Endothelial cell of umbilical vein (primary cell): ENCODE measurements around the gene CACHD1. TPM values are rescaled to one million over a fixed set of nuclear protein-coding genes. Genes with fewer than 3 reads are reported as not detected.

Experiments
- BruUV-seq: library from RNA; stranded (reverse); fragments of 400-500 nt; replicated peaks from 2 replicates; lab custom pipeline; 2021; lab: Mats Ljungman, UMichigan
- CTCF ChIA-PET: fragments of 300-600, 350-600 bp; sonication (Branson Sonifier 250); formaldehyde crosslinking; loops from one replicate; lab custom pipeline; 2021; ENCODE audit warnings: antibody characterized with exemption, inconsistent platforms; lab: Charles Lee
- POLR2A ChIA-PET: fragments of 300-600, 350-600 bp; sonication (Branson Sonifier 250); formaldehyde crosslinking; loops from one replicate; lab custom pipeline; 2021; ENCODE audit warnings: antibody characterized with exemption, inconsistent platforms; lab: Charles Lee
- DNase-seq: peaks from one replicate; pipeline ENCODE4 v3.0.0-alpha.2; 2011; ENCODE audit warnings: low read depth, low spot score
- FAIRE-seq: peaks from 2 replicates; lab custom pipeline; 2011; peaks lifted over from hg19 to GRCh38; lab: Jason Lieb, UNC
- H2AFZ ChIP-seq: 2 replicates; pipeline ENCODE4 v1.6.0; 2012; ENCODE audit warnings: low read depth, low read length, control low read depth, inconsistent platforms
- H3K27ac ChIP-seq: 2 replicates; pipeline ENCODE4 v1.5.1; 2011; ENCODE audit warnings: low read depth, mild to moderate bottlenecking, control low read depth, low read length, moderate library complexity; ENCODE audit not compliant: insufficient read depth
- H3K27me3 ChIP-seq, 2 experiments: 2 replicates each; pipeline versions ENCODE4 v1.6.0 to v1.6.1; 2011; ENCODE audit warnings: low read length in 2 of 2, mixed read lengths in 1 of 2; ENCODE audit not compliant: control insufficient read depth in 2 of 2, insufficient read depth in 2 of 2
- H3K36me3 ChIP-seq, 2 experiments: 2 replicates in 1 of 2; 3 replicates in 1 of 2; pipeline ENCODE4 v1.5.1; 2011; ENCODE audit warnings: low read length in 2 of 2, mild to moderate bottlenecking in 1 of 2, moderate library complexity in 1 of 2; ENCODE audit not compliant: control insufficient read depth in 2 of 2, insufficient read depth in 2 of 2; ENCODE audit errors: extremely low read depth in 1 of 2
- H3K4me1 ChIP-seq: 3 replicates; pipeline ENCODE4 v1.5.1; 2011; ENCODE audit warnings: mild to moderate bottlenecking, low read length; ENCODE audit not compliant: control insufficient read depth, insufficient read depth; ENCODE audit errors: extremely low read depth
- H3K4me2 ChIP-seq: 2 replicates; pipeline ENCODE4 v1.6.1; 2011; ENCODE audit warnings: low read length, control low read depth, mixed read lengths; ENCODE audit not compliant: insufficient read depth
- H3K4me3 ChIP-seq, 3 experiments: fragments of 200-600 bp in 1 of 3; sonication (generic), shearing (Covaris generic) in 1 of 3; replicated peaks in 1 of 3; 2 replicates each; pipeline ENCODE4 v1.5.1; 2011 to 2016; ENCODE audit warnings: control low read depth in 3 of 3, low read length in 3 of 3, mild to moderate bottlenecking in 2 of 3, inconsistent platforms in 1 of 3, low read depth in 1 of 3, moderate library complexity in 1 of 3; ENCODE audit not compliant: insufficient read depth in 1 of 3
- H3K79me2 ChIP-seq: 2 replicates; pipeline ENCODE4 v1.6.0; 2012; ENCODE audit warnings: low read length, inconsistent platforms; ENCODE audit not compliant: control insufficient read depth, insufficient read depth
- H3K9ac ChIP-seq: replicated peaks from 2 replicates; pipeline ENCODE3; 2011; ENCODE audit warnings: low read length, control low read depth; ENCODE audit not compliant: insufficient read depth; ENCODE audit errors: extremely low read depth
- H3K9me1 ChIP-seq: replicated peaks from 3 replicates; pipeline ENCODE4 v1.6.0; 2011; ENCODE audit warnings: mild to moderate bottlenecking, low read length; ENCODE audit not compliant: control insufficient read depth, insufficient read depth; ENCODE audit errors: extremely low read depth
- H3K9me3 ChIP-seq: replicated peaks from 2 replicates; pipeline ENCODE4 v1.5.1; 2012; ENCODE audit warnings: low read length, inconsistent platforms; ENCODE audit not compliant: control insufficient read depth, insufficient read depth
- H4K20me1 ChIP-seq: replicated peaks from 2 replicates; pipeline ENCODE3; 2011; ENCODE audit warnings: mild to moderate bottlenecking, low read length; ENCODE audit not compliant: control insufficient read depth, insufficient read depth; ENCODE audit errors: extremely low read depth
- CTCF ChIP-seq, 2 donors: IDR thresholded peaks; 1 replicate in 1 of 2; 2 replicates in 1 of 2; pipeline ENCODE4 v1.5.1; 2011; ENCODE audit warnings: low read length in 2 of 2, mild to moderate bottlenecking in 2 of 2, moderate library complexity in 2 of 2, control low read depth in 1 of 2, inconsistent platforms in 1 of 2, low read depth in 1 of 2; ENCODE audit not compliant: insufficient read depth in 1 of 2; ENCODE audit errors: extremely low read depth in 1 of 2
- EZH2 ChIP-seq: IDR thresholded peaks from 2 replicates; pipeline ENCODE4 v1.6.1; 2012; ENCODE audit warnings: borderline replicate concordance, low read depth, mild to moderate bottlenecking, moderate library complexity, low read length, inconsistent platforms; ENCODE audit not compliant: severe bottlenecking
- FOS ChIP-seq: IDR thresholded peaks from 2 replicates; pipeline ENCODE4 v1.6.1; 2011; ENCODE audit warnings: mild to moderate bottlenecking, low read length, moderate library complexity, borderline replicate concordance; ENCODE audit not compliant: insufficient read depth
- GATA2 ChIP-seq: IDR thresholded peaks from 2 replicates; pipeline ENCODE4 v1.7.0; 2011; ENCODE audit warnings: low read depth, mild to moderate bottlenecking, moderate library complexity, mixed read lengths, low read length; ENCODE audit not compliant: insufficient read length, insufficient read depth
- JUN ChIP-seq: IDR thresholded peaks from 2 replicates; pipeline ENCODE4 v1.6.1; 2011; ENCODE audit warnings: borderline replicate concordance, low read depth; ENCODE audit not compliant: insufficient read length, insufficient read depth
- MAX ChIP-seq: IDR thresholded peaks from 2 replicates; pipeline ENCODE4 v1.6.1; 2011; ENCODE audit not compliant: insufficient read depth, insufficient read length
- MYC ChIP-seq: IDR thresholded peaks from one replicate; pipeline ENCODE4 v1.6.1; 2011; ENCODE audit warnings: mild to moderate bottlenecking, low read depth, low read length
- POLR2A ChIP-seq: IDR thresholded peaks from 2 replicates; pipeline ENCODE4 v1.6.1; 2012; ENCODE audit warnings: low read depth, mild to moderate bottlenecking, control low read depth, low read length
- POLR2AphosphoS5 ChIP-seq: IDR thresholded peaks from 2 replicates; pipeline ENCODE4 v1.6.1; 2012; ENCODE audit warnings: low read depth, mild to moderate bottlenecking, control low read depth, low read length, moderate library complexity; ENCODE audit not compliant: insufficient read depth
- dilution Hi-C: fragments of 300-500 bp; cut with MboI; formaldehyde crosslinking; loops from one replicate; pipeline ENCODE4 v1.15.0; 2019; ENCODE audit warnings: low sequenced_read_pairs; ENCODE audit not compliant: extremely low pct_ligation_motif_present
- intact Hi-C: fragments of 100-400 bp; cut with micrococcal nuclease; formaldehyde crosslinking; loops from one replicate; pipeline ENCODE4 v1.10.0; 2022
- polyA plus RNA-seq, 4 experiments: library from polyadenylated mRNA; depleted of rRNA in 3 of 4; stranded (reverse) in 3 of 4; unstranded in 1 of 4; fragments of >200 nt; gene quantifications; 2 replicates each; pipeline versions ENCODE4 v1.2.1 to v1.2.3, GENCODE V29; 2011 to 2012; ENCODE audit warnings: missing spikeins in 1 of 4
- total RNA-seq: library from RNA; stranded (reverse); gene quantifications from 2 replicates; pipeline ENCODE4 v1.2.3, GENCODE V29; 2021

CACHD1 gene
- total and polyA plus RNA-seq, 2 donors (not counting 3 experiments of a cell fraction or from before 2014, with no cell fraction given): 3.6 to 9.3 TPM

GRCh38 chr1:64550946-64551605 is 81.1 kb downstream of the CACHD1 start:
- DNase-seq (no peak), FAIRE-seq (no peak)
- intact Hi-C loops (no loop called here), dilution Hi-C loops (no loop called here)
- H3K4me3 ChIP-seq: no peak overlapping the region
- H3K79me2 ChIP-seq: no peaks in the 10 kb centered on the region
- no TSS peak for BruUV-seq
- no peak overlapping the region for H2AFZ ChIP-seq
- H3K27me3 ChIP-seq: no peaks in the 10 kb centered on the region
- H3K9me1 ChIP-seq: no peaks in the 10 kb centered on the region
- no peak overlapping the region for H3K9ac ChIP-seq
- H3K4me1 ChIP-seq: no peaks in the 10 kb centered on the region
- H3K36me3 ChIP-seq: no peaks in the 10 kb centered on the region
- H3K27ac ChIP-seq: no peak overlapping the region
- ChIA-PET CTCF (interaction anchor here (0.8 to 1.3 kb wide), 2 partner anchors 13 to 36 kb away, joined by 3 to 5 read pairs; no protein-coding TSS in a partner anchor), POLR2A (no interaction called here)
- H3K9me3 ChIP-seq: no peaks in the 10 kb centered on the region
- no peak overlapping the region for H3K4me2 ChIP-seq
- TF ChIP-seq FOS: no peak
- TF ChIP-seq MYC: no peak
- TF ChIP-seq GATA2: no peak
- TF ChIP-seq JUN: no peak
- TF ChIP-seq MAX: no peak
- no peak for TF ChIP-seq POLR2AphosphoS5
- TF ChIP-seq CTCF (IDR thresholded peaks at IDR 0.05; ENCODE audit: extremely low read depth in 1 of 2, insufficient read depth in 1 of 2, low read depth in 1 of 2, low read length in 2 of 2): no peak
- no peak for TF ChIP-seq EZH2
- no peak for TF ChIP-seq POLR2A
- no peaks in the 10 kb centered on the region for H4K20me1 ChIP-seq
